Heart left ventricle (tissue), 13 donors: ENCODE measurements around the gene ABI1.

ENCODE experiments used
- POLR2A ChIP-seq, 2 donors: fragments of 450-650 bp; IDR thresholded peaks; one replicate each; pipeline ENCODE4 v1.6.1; 2017; ENCODE audit warnings: antibody characterized with exemption in 2 of 2, mild to moderate bottlenecking in 2 of 2, moderate library complexity in 2 of 2
- TF ChIP-seq, protein P1 (sequence below), 12 donors: fragments of 200-600 bp; sonication (generic) in 4 of 12; IDR thresholded peaks; one replicate each; pipeline versions ENCODE4 v1.5.0 to v1.8.0; 2018 to 2022; ENCODE audit warnings: antibody characterized with exemption in 12 of 12, mild to moderate bottlenecking in 5 of 12
- donor health status: ischemic (EF 13 %, LVEDD 7.1; RV severe dilation, severe dysfunction).
- donor health status: DM: no; HTN: yes; CAD: no.
- donor health status: DM: no; HTN: no; CAD: no.
- donor health status: ischemic (EF 25% LVEDD 6.9; RV normal size, moderate dysfunction).
- donor health status: ischemic (EF 25% LVEDD 5.7; RV mildly dilated, moderate dysfunction).
- donor health status: ischemic (EF 35%, LVEDD 5.7; RV mildly dilated, moderate dysfunction).
- donor health status: nonischemic (EF 11% LVEDD 7.7; RV severe dilation, severe dysfunction).
- donor health status: DM: yes; HTN: yes; CAD: no.
- donor health status: PGD.
- donor health status: ischemic (EF 29% LVEDD 5.4; RV normal size, mild dysfunction).
- donor health status: nonischemic (EF 23%, LVEDD 6.1; RV moderate dilation, normal function).

DNA sequence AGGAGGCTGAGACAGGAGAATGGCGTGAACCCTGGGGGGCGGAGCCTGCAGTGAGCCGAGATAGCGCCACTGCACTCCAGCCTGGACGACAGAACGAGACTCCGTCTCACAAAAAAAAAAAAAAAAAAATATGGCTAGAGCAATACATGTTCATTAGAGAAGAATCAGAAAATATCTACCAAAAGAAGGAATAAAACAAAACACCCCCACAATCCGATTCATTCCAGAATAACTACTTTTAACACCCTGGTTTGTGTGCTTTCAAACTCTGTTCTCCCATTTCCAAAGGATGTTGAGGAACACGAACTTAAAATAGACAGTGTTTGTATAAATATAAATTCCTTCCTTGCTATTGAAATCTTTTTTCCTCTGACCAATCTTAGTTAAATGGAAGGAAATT is 156.8 kb downstream of the ABI1 start:
- TF ChIP-seq, protein P1, sequence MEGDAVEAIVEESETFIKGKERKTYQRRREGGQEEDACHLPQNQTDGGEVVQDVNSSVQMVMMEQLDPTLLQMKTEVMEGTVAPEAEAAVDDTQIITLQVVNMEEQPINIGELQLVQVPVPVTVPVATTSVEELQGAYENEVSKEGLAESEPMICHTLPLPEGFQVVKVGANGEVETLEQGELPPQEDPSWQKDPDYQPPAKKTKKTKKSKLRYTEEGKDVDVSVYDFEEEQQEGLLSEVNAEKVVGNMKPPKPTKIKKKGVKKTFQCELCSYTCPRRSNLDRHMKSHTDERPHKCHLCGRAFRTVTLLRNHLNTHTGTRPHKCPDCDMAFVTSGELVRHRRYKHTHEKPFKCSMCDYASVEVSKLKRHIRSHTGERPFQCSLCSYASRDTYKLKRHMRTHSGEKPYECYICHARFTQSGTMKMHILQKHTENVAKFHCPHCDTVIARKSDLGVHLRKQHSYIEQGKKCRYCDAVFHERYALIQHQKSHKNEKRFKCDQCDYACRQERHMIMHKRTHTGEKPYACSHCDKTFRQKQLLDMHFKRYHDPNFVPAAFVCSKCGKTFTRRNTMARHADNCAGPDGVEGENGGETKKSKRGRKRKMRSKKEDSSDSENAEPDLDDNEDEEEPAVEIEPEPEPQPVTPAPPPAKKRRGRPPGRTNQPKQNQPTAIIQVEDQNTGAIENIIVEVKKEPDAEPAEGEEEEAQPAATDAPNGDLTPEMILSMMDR (IDR thresholded peaks at IDR 0.05): no peak
- no peak for TF ChIP-seq POLR2A (IDR thresholded peaks at IDR 0.05)
